Hepatocyte (in vitro differentiated cells): ENCODE data around the gene ARHGAP10.

Experiments
- CTCF ChIP-seq: fragments of 200-600 bp; sonication (generic); IDR thresholded peaks from 2 replicates; pipeline ENCODE4 v1.5.1; 2016; ENCODE audit warnings: antibody characterized with exemption, mild to moderate bottlenecking; ENCODE audit not compliant: poor library complexity
- EZH2 ChIP-seq: fragments of 200-600 bp; sonication (generic); IDR thresholded peaks from 2 replicates; pipeline ENCODE4 v1.6.1; 2016; ENCODE audit warnings: antibody characterized with exemption, mild to moderate bottlenecking, borderline replicate concordance
- EZH2phosphoT487 ChIP-seq: fragments of 200-600 bp; sonication (generic); IDR thresholded peaks from one replicate; pipeline ENCODE4 v1.6.1; 2018; ENCODE audit warnings: antibody characterized with exemption, mild to moderate bottlenecking, low read depth, moderate library complexity; ENCODE audit not compliant: unreplicated experiment, severe bottlenecking

GRCh38 chr4:147761218-147761883 lies 29.5 kb downstream of the ARHGAP10 start:
- no peak for TF ChIP-seq CTCF
- TF ChIP-seq EZH2phosphoT487 = no peak
- no peak for TF ChIP-seq EZH2
